Breast epithelium (tissue), 4 donors: ENCODE measurements around the gene ARSK. TPM values are rescaled to one million over a fixed set of nuclear protein-coding genes. Genes with fewer than 3 reads are reported as not detected.

Experiments
- DNase-seq, 2 donors: peaks; one replicate each; pipeline ENCODE4 v3.0.0-alpha.2; 2019; ENCODE audit warnings: low spot score in 2 of 2
- H3K27ac ChIP-seq, 2 donors: fragments of 200-600 bp; sonication (generic) in 1 of 2; one replicate each; pipeline ENCODE4 v1.5.1; 2016 to 2019; ENCODE audit warnings: mild to moderate bottlenecking in 1 of 2
- H3K27me3 ChIP-seq, 2 donors: fragments of 200-600 bp; sonication (generic) in 1 of 2; one replicate each; pipeline versions ENCODE4 v1.5.1 to v1.6.0; 2017 to 2019; ENCODE audit warnings: control low read depth in 1 of 2, mild to moderate bottlenecking in 1 of 2
- H3K36me3 ChIP-seq: fragments of 200-600 bp; one replicate; pipeline ENCODE4 v1.5.1; 2019
- H3K4me1 ChIP-seq, 2 donors: fragments of 200-600 bp; sonication (generic); one replicate each; pipeline ENCODE4 v1.5.1; 2016 to 2019; ENCODE audit warnings: control low read depth in 1 of 2
- H3K4me3 ChIP-seq, 3 donors: fragments of 200-600 bp; sonication (generic); 1 replicate in 2 of 3; 2 replicates in 1 of 3; pipeline ENCODE4 v1.5.1; 2016 to 2019; ENCODE audit warnings: mild to moderate bottlenecking in 3 of 3, moderate library complexity in 2 of 3
- H3K9me3 ChIP-seq, 2 donors: fragments of 200-600 bp; sonication (generic) in 1 of 2; one replicate each; pipeline ENCODE4 v1.5.1; 2016 to 2019; ENCODE audit warnings: control low read depth in 1 of 2
- POLR2A ChIP-seq: fragments of 450-650 bp; IDR thresholded peaks from one replicate; pipeline ENCODE4 v1.6.1; 2016; ENCODE audit warnings: antibody characterized with exemption, mild to moderate bottlenecking, moderate library complexity
- POLR2AphosphoS5 ChIP-seq, 3 donors: sonication (generic); formaldehyde crosslinking; IDR thresholded peaks; one replicate each; pipeline ENCODE4 v1.6.1; 2017; ENCODE audit warnings: antibody characterized with exemption in 3 of 3
- intact Hi-C: fragments of 100-400 bp; cut with DNase I; formaldehyde crosslinking; loops from one replicate; pipeline ENCODE4 v1.15.1; 2023; ENCODE audit warnings: low total_unique reads
- total RNA-seq, 3 donors: library from RNA; depleted of rRNA; stranded (reverse); fragments of >200 nt; gene quantifications; one replicate each; pipeline ENCODE4 v1.1.0, GENCODE V29; 2016
- TF ChIP-seq, protein P1 (sequence below), 3 donors: fragments of 450-650 bp; IDR thresholded peaks; one replicate each; pipeline ENCODE4 v1.5.1; 2016 to 2017; ENCODE audit warnings: antibody characterized with exemption in 3 of 3, mild to moderate bottlenecking in 3 of 3, moderate library complexity in 3 of 3

Gene ARSK
- total RNA-seq, 3 donors from 2014 or later: 9.5 to 11.4 (median 10.1) TPM

DNA sequence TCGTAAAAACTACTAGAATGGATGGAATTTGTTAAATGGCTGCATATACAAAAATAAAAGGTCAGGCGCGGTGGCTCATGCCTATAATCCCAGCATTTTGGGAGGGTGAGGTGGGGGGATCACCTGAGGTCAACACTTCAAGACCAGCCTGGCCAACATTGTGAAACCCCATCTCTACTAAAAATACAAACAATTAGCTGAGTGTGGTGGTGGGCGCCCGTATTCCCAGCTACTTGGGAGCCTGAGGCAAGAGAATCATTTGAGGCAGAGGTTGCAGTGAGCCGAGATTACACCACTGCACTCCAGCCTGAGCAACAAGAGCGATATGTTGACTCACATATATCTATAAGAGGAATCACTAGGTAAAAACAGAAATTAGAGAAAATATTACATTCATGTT is 55.6 kb downstream of the ARSK start:
- Histone ChIP-seq H3K4me3 (no peak overlapping the region), H3K4me1 (no peaks in the 10 kb centered on the region), H3K36me3 (no peaks in the 10 kb centered on the region), H3K9me3 (no peaks in the 10 kb centered on the region), H3K27ac (no peak overlapping the region), H3K27me3 (no peaks in the 10 kb centered on the region)
- DNase-seq: no peak
- intact Hi-C loops: no loop called here
- TF ChIP-seq, protein P1, sequence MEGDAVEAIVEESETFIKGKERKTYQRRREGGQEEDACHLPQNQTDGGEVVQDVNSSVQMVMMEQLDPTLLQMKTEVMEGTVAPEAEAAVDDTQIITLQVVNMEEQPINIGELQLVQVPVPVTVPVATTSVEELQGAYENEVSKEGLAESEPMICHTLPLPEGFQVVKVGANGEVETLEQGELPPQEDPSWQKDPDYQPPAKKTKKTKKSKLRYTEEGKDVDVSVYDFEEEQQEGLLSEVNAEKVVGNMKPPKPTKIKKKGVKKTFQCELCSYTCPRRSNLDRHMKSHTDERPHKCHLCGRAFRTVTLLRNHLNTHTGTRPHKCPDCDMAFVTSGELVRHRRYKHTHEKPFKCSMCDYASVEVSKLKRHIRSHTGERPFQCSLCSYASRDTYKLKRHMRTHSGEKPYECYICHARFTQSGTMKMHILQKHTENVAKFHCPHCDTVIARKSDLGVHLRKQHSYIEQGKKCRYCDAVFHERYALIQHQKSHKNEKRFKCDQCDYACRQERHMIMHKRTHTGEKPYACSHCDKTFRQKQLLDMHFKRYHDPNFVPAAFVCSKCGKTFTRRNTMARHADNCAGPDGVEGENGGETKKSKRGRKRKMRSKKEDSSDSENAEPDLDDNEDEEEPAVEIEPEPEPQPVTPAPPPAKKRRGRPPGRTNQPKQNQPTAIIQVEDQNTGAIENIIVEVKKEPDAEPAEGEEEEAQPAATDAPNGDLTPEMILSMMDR (IDR thresholded peaks at IDR 0.05): no peak
- TF ChIP-seq POLR2A: no peak
- TF ChIP-seq POLR2AphosphoS5 (IDR thresholded peaks at IDR 0.05): no peak

DNA sequence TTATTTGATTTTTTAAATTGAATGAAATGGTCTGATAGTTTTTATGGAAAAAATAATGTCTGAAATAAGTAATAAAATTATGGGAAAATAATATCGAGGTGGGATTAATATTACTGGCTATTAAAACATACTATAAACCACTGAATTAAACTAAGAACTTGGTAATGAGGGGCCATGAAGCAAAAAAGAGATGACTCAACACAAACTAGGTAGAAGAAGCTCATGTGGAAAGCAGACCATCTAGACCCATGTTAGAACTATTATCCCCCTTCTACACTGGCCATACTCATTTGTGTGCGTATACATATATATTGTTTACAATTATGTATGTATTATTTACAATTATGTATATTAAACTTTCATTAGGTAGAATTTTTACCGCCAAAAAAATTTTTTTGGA is 56.5 kb downstream of the ARSK start:
- no peaks in the 10 kb centered on the region for H3K4me1 ChIP-seq
- no peaks in the 10 kb centered on the region for H3K27me3 ChIP-seq
- H3K9me3 ChIP-seq: no peaks in the 10 kb centered on the region
- no peak overlapping the region for H3K27ac ChIP-seq
- no peak for DNase-seq
- H3K36me3 ChIP-seq: no peaks in the 10 kb centered on the region
- TF ChIP-seq POLR2AphosphoS5 (IDR thresholded peaks at IDR 0.05) (no peak), POLR2A (no peak)
- TF ChIP-seq, protein P1 (IDR thresholded peaks at IDR 0.05): no peak
- H3K4me3 ChIP-seq: no peak overlapping the region
- intact Hi-C loops: no loop called here

DNA sequence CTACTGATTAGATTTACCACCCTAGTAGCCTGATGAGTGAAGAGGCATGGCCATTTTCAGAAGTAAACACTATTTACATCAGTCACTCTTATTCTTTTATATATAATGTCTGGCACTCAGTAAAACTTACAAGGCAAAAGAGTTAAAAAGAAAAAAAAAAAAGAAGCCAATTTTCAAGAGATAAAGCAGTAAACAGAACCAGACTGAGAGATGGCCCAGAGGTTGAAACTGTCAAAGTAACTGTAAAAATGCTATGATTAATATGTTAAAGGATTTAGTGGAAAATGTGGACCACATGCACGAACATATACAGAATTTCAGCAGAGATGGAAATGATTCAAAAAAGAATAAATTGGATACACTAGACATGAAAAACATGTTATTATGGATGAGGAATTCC is 58.6 kb downstream of the ARSK start:
- no peak for DNase-seq
- Histone ChIP-seq H3K36me3 (no peaks in the 10 kb centered on the region), H3K9me3 (no peaks in the 10 kb centered on the region), H3K27me3 (no peaks in the 10 kb centered on the region), H3K4me3 (no peak overlapping the region), H3K4me1 (no peaks in the 10 kb centered on the region), H3K27ac (no peak overlapping the region)
- intact Hi-C loops: no loop called here
- TF ChIP-seq, protein P1 (IDR thresholded peaks at IDR 0.05): no peak
- TF ChIP-seq POLR2AphosphoS5 (IDR thresholded peaks at IDR 0.05) (no peak), POLR2A (no peak)

DNA sequence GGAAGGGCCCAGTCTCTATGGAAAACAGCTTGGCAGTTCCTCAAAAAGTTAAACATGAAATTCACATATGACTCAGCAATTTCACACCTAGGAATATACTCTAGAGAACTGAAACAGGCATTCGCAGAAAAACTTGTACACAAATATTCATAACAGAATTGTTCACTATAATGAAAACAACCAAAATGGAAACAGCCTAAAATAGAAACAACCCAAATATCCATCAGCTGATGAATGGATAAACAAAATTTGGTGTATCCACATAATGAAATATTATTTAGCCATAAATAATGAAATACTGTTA is 60.2 kb downstream of the ARSK start:
- Histone ChIP-seq H3K27me3 (no peaks in the 10 kb centered on the region), H3K27ac (no peak overlapping the region), H3K9me3 (no peaks in the 10 kb centered on the region), H3K4me1 (peaks cover 0 to 2% of the 10 kb centered on the region in 2 donors), H3K4me3 (no peak overlapping the region), H3K36me3 (no peaks in the 10 kb centered on the region)
- intact Hi-C loops: no loop called here
- DNase-seq: no peak
- TF ChIP-seq POLR2A: no peak
- no peak for TF ChIP-seq POLR2AphosphoS5 (IDR thresholded peaks at IDR 0.05)

DNA sequence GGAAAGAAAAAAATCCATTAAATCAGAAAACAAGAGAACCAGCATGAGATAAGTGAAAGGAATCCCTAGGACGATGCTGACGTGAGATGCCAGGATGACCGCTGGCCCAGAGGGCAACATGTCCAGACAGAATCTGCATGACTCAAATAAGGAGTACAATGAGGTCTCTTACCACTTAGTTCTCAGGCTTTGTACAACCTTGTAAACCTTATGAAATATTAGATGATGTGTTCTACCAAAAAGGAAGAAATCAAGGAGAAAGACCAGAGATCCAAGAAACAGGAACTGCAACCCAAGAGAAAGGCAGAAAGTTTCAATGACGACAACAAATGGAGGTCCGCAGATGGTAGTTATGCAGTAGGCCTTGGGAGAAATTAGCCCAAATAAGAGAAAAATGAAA is 62.2 kb downstream of the ARSK start:
- Histone ChIP-seq H3K27ac (no peak overlapping the region), H3K4me1 (peaks cover 0 to 4% of the 10 kb centered on the region in 2 donors), H3K4me3 (no peak overlapping the region), H3K27me3 (no peaks in the 10 kb centered on the region), H3K9me3 (no peaks in the 10 kb centered on the region), H3K36me3 (no peaks in the 10 kb centered on the region)
- peak in 1 of 2 donors; percentile 28 for DNase-seq
- TF ChIP-seq, protein P1 (IDR thresholded peaks at IDR 0.05): no peak
- TF ChIP-seq POLR2AphosphoS5 (IDR thresholded peaks at IDR 0.05) (no peak), POLR2A (no peak)
- intact Hi-C loops: no loop called here

DNA sequence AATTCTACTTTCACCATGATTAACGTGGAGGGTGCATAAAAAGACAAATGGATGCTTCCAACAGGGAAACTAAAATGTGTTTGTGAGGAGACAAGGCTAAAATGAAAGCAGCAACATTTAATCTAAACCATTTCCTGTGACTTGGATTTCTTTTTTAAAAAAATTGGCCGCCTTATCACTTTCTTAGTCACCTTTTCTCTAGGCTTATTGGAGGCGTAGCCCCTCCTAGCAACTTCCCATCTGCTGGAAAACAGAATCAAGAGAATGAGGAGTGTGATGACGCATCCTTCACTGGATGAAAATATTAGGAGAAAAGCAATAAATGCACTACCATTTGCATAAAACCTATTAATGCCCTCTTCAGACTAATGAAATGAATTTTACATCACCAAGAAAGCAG is 64.2 kb downstream of the ARSK start:
- H3K36me3 ChIP-seq: no peaks in the 10 kb centered on the region
- no peaks in the 10 kb centered on the region for H3K9me3 ChIP-seq
- DNase-seq: no peak
- H3K4me1 ChIP-seq: peaks cover 0 to 4% of the 10 kb centered on the region in 2 donors
- H3K27ac ChIP-seq: no peak overlapping the region
- H3K27me3 ChIP-seq: no peaks in the 10 kb centered on the region
- TF ChIP-seq POLR2A: no peak
- TF ChIP-seq POLR2AphosphoS5 (IDR thresholded peaks at IDR 0.05): no peak
- TF ChIP-seq, protein P1 (IDR thresholded peaks at IDR 0.05): no peak
- intact Hi-C loops: no loop called here
- H3K4me3 ChIP-seq: peak overlapping the region in 1 of 3 donors; percentile 74
